Activated B cell treated with CpG ODN at 0.5 μM for 24 hours (primary cell): Measurements from ENCODE around the gene POLK. TPM values are rescaled to one million over a fixed set of nuclear protein-coding genes. Genes with fewer than 3 reads are reported as not detected.
A peak's percentile ranks its signal among the peaks of the same experiment; 100 is the strongest.

Source experiments
- ATAC-seq: fragments of 200-7000 bp; cut with Tn5 transposase; one replicate; pipeline ENCODE4 v1.10.0; 2021; ENCODE audit warnings: low read depth, mild to moderate bottlenecking, moderate library complexity
- CTCF ChIA-PET: fragments of 350-600 bp; sonication (Branson Sonifier 250); formaldehyde crosslinking; loops from one replicate; lab custom pipeline; 2021; ENCODE audit warnings: antibody characterized with exemption; lab: Charles Lee
- POLR2A ChIA-PET: fragments of 350-600 bp; sonication (Branson Sonifier 250); formaldehyde crosslinking; loops from one replicate; lab custom pipeline; 2021; ENCODE audit warnings: antibody characterized with exemption; lab: Charles Lee
- DNase-seq: peaks from one replicate; pipeline ENCODE4 v3.0.0; 2022
- H3K27ac Mint-ChIP-seq: one replicate; pipeline ENCODE4 v1.8.0; 2020; ENCODE audit warnings: mixed read lengths
- H3K27me3 Mint-ChIP-seq: one replicate; pipeline ENCODE4 v1.8.0; 2021; ENCODE audit warnings: mixed read lengths
- H3K36me3 Mint-ChIP-seq: one replicate; pipeline ENCODE4 v1.8.0; 2021; ENCODE audit warnings: low read depth, mixed read lengths
- H3K4me1 Mint-ChIP-seq: one replicate; pipeline ENCODE4 v1.8.0; 2021; ENCODE audit warnings: mixed read lengths
- H3K4me3 Mint-ChIP-seq: one replicate; pipeline ENCODE4 v1.8.0; 2020; ENCODE audit warnings: mild to moderate bottlenecking, mixed read lengths
- H3K9me3 Mint-ChIP-seq: one replicate; pipeline ENCODE4 v1.8.0; 2020; ENCODE audit warnings: mixed read lengths
- CTCF ChIP-seq: fragments of 200-600 bp; IDR thresholded peaks from one replicate; pipeline ENCODE4 v1.8.0; 2022; ENCODE audit warnings: antibody characterized with exemption, mild to moderate bottlenecking
- intact Hi-C: fragments of 100-400 bp; cut with micrococcal nuclease; formaldehyde crosslinking; loops from one replicate; pipeline ENCODE4 v1.15.1; 2024
- total RNA-seq: library from RNA; stranded (reverse); gene quantifications from 2 replicates; pipeline ENCODE4 v1.2.3, GENCODE V29; 2022

Gene POLK
- total RNA-seq = 29.0 and 34.0 TPM in 2 replicates

- no peak for TF ChIP-seq CTCF
- H3K4me3 Mint-ChIP-seq = peak within 1 kb of the TSS; percentile 95
- no peaks in the 10 kb centered on the region for H3K9me3 Mint-ChIP-seq
- H3K4me1 Mint-ChIP-seq = peaks cover 70% of the 10 kb centered on the region
- DNase-seq (peak; percentile 85), ATAC-seq (peak; percentile 90)
- ChIA-PET CTCF (interaction anchor here (0.9 to 2.0 kb wide), 2 partner anchors 9 to 13 kb away, joined by 3 to 7 read pairs; no protein-coding TSS in a partner anchor), POLR2A (interaction anchor here (0.7 to 3.3 kb wide), 13 partner anchors 9 to 275 kb away, joined by 3 to 19 read pairs (median 4); partner anchors contain the start of genes ANKRD31, HMGCR and POC5)
- H3K36me3 Mint-ChIP-seq = peaks cover 13% of the 10 kb centered on the region
- no peaks in the 10 kb centered on the region for H3K27me3 Mint-ChIP-seq
- peak within 1 kb of the TSS; percentile 95 for H3K27ac Mint-ChIP-seq
- intact Hi-C loops = loop anchor here (1.0 to 5.0 kb wide), 11 partner anchors 13 to 1946 kb away; partner anchors contain the start of genes ANKRA2, ANKRD31, HEXB and HMGCR
Measured at GRCh38 chr5:75511435-75512382, at the start of gene POLK, which contains the start of gene CERT1. POLK (plus strand) TSS chr5:75511891. CERT1 (minus strand) TSS chr5:75511629; CDS start chr5:75511207, 422 bp downstream.

- TF ChIP-seq CTCF = no peak
- no peak for DNase-seq
- intact Hi-C loops = no loop called here
- POLR2A ChIA-PET = no interaction called here
- H3K27me3 Mint-ChIP-seq = no peaks in the 10 kb centered on the region
- H3K9me3 Mint-ChIP-seq = peaks cover 3% of the 10 kb centered on the region
- peaks cover 36% of the 10 kb centered on the region for H3K36me3 Mint-ChIP-seq
- no peak overlapping the region for H3K4me3 Mint-ChIP-seq
- ATAC-seq = no peak
- H3K27ac Mint-ChIP-seq = no peak overlapping the region
- CTCF ChIA-PET = no interaction called here
- H3K4me1 Mint-ChIP-seq = peaks cover 57% of the 10 kb centered on the region
Measured at GRCh38 chr5:75463726-75464125, 48.0 kb upstream of the POLK start.

GRCh38 chr5:75465480-75465879, 46.2 kb upstream of the POLK start:
- POLR2A ChIA-PET = no interaction called here
- DNase-seq = no peak
- no peak for ATAC-seq
- CTCF ChIA-PET = no interaction called here
- intact Hi-C loops = no loop called here
- peaks cover 14% of the 10 kb centered on the region for H3K9me3 Mint-ChIP-seq
- no peaks in the 10 kb centered on the region for H3K27me3 Mint-ChIP-seq
- peaks cover 49% of the 10 kb centered on the region for H3K4me1 Mint-ChIP-seq
- H3K4me3 Mint-ChIP-seq = no peak overlapping the region
- peaks cover 48% of the 10 kb centered on the region for H3K36me3 Mint-ChIP-seq
- TF ChIP-seq CTCF = no peak
- H3K27ac Mint-ChIP-seq = no peak overlapping the region

- Mint-ChIP-seq H3K36me3 (peaks cover 53% of the 10 kb centered on the region), H3K4me3 (no peak overlapping the region), H3K9me3 (peaks cover 20% of the 10 kb centered on the region), H3K27ac (no peak overlapping the region), H3K27me3 (no peaks in the 10 kb centered on the region), H3K4me1 (peaks cover 43% of the 10 kb centered on the region)
- intact Hi-C loops = no loop called here
- ATAC-seq = no peak
- DNase-seq = no peak
- ChIA-PET POLR2A (no interaction called here), CTCF (no interaction called here)
- TF ChIP-seq CTCF = no peak
Measured at GRCh38 chr5:75466006-75466716, 45.5 kb upstream of the POLK start.
